ENCODE measurements around the gene TMEM35A.

- TF ChIP-seq CTCF (IDR thresholded peaks at IDR 0.05) (no peak), POLR2A (IDR thresholded peaks at IDR 0.05) (no peak)
Observed at GRCh38 chrX:101080326-101081124, 1.8 kb downstream of the TMEM35A start.

All from uterus (tissue), 2 donors.